ENCODE data around the gene ADM5.
"Not testable (repeated sequence)": the region's sequence is repeated elsewhere in the genome, so short reads cannot be mapped to it uniquely, and the experiment has no call there.

Gene ADM5

GRCh38 chr19:49701271-49701786 is 11.9 kb downstream of the ADM5 start:
- no peak for DNase-seq (ENCODE audit: low read depth in 2 of 2)

GRCh38 chr19:49704888-49705642 is 15.7 kb downstream of the ADM5 start:
- DNase-seq (ENCODE audit: low read depth in 2 of 2): no peak

- DNase-seq (ENCODE audit: low read depth in 2 of 2): no peak
Observed at GRCh38 chr19:49705919-49706318, 16.5 kb downstream of the ADM5 start.

- no peak for DNase-seq (ENCODE audit: low read depth in 2 of 2)
Observed at GRCh38 chr19:49710372-49710951, 21.1 kb downstream of the ADM5 start.

GRCh38 chr19:49712397-49712859 is 23.0 kb downstream of the ADM5 start:
- no peak for DNase-seq (ENCODE audit: low read depth in 2 of 2)

- DNase-seq (ENCODE audit: low read depth in 2 of 2): no peak
Observed at GRCh38 chr19:49713236-49713845, 23.9 kb downstream of the ADM5 start.

- DNase-seq (ENCODE audit: low read depth in 2 of 2): no peak
Observed at GRCh38 chr19:49716154-49716553, 26.8 kb downstream of the ADM5 start.

- DNase-seq (ENCODE audit: low read depth in 2 of 2): no peak
Observed at GRCh38 chr19:49718511-49718910, 29.1 kb downstream of the ADM5 start.

- DNase-seq (ENCODE audit: low read depth in 2 of 2): no peak
Observed at GRCh38 chr19:49718991-49719390, 29.6 kb downstream of the ADM5 start.

- DNase-seq (ENCODE audit: low read depth in 2 of 2): not testable (repeated sequence)
Observed at GRCh38 chr19:49719420-49719819, 30.0 kb downstream of the ADM5 start.

- no peak for DNase-seq (ENCODE audit: low read depth in 2 of 2)
Observed at GRCh38 chr19:49727217-49728030, 38.0 kb downstream of the ADM5 start.

GRCh38 chr19:49730166-49730565 is 40.8 kb downstream of the ADM5 start:
- DNase-seq (ENCODE audit: low read depth in 2 of 2): no peak

- no peak for DNase-seq (ENCODE audit: low read depth in 2 of 2)
Observed at GRCh38 chr19:49738268-49738667, 48.9 kb downstream of the ADM5 start.

GRCh38 chr19:49739098-49739497 is 49.7 kb downstream of the ADM5 start:
- DNase-seq (ENCODE audit: low read depth in 2 of 2): no peak

- no peak for DNase-seq (ENCODE audit: low read depth in 2 of 2)
Observed at GRCh38 chr19:49739933-49740332, 50.5 kb downstream of the ADM5 start.

All from stimulated activated CD4-positive, alpha-beta T cell treated with anti-CD3 and anti-CD28 coated beads, Interleukin-4, amount 100 ng/mL, for 48 hours (primary cell).